WTC11 (cell line): Measurements from ENCODE around the gene TMEM63C. TPM values are rescaled to one million over a fixed set of nuclear protein-coding genes. Genes with fewer than 3 reads are reported as not detected.

Experiments used
- ATAC-seq: fragments of 200-7000 bp; cut with Tn5 transposase; 2 replicates; pipeline ENCODE4 v1.10.0; 2021; ENCODE audit warnings: mild to moderate bottlenecking, moderate library complexity
- CTCF ChIA-PET: fragments of 300-600 bp; sonication (Branson Sonifier 250); formaldehyde crosslinking; loops from one replicate; lab custom pipeline; 2021; ENCODE audit warnings: antibody characterized with exemption; lab: Charles Lee
- POLR2A ChIA-PET: fragments of 350-600 bp; sonication (Branson Sonifier 250); formaldehyde crosslinking; loops from one replicate; lab custom pipeline; 2021; ENCODE audit warnings: antibody characterized with exemption; lab: Charles Lee
- DNase-seq: peaks from one replicate; pipeline ENCODE4 v3.0.0; 2021; ENCODE audit warnings: low spot score
- H3K27ac Mint-ChIP-seq: 2 replicates; pipeline ENCODE4 v1.8.0; 2021; ENCODE audit warnings: mixed read lengths
- H3K27me3 Mint-ChIP-seq: 2 replicates; pipeline ENCODE4 v1.8.0; 2021; ENCODE audit warnings: low read depth, mild to moderate bottlenecking, moderate library complexity, mixed read lengths
- H3K36me3 Mint-ChIP-seq: 2 replicates; pipeline ENCODE4 v1.8.0; 2021; ENCODE audit warnings: mixed read lengths
- H3K4me1 Mint-ChIP-seq: 2 replicates; pipeline ENCODE4 v1.8.0; 2022; ENCODE audit warnings: mixed read lengths
- H3K4me3 Mint-ChIP-seq: 2 replicates; pipeline ENCODE4 v1.8.0; 2021; ENCODE audit warnings: mild to moderate bottlenecking, moderate library complexity, mixed read lengths
- H3K9me3 Mint-ChIP-seq: 2 replicates; pipeline ENCODE4 v1.8.0; 2021; ENCODE audit warnings: mixed read lengths
- ELF4 ChIP-seq: sonication (generic); formaldehyde crosslinking; IDR thresholded peaks from 2 replicates; pipeline ENCODE4 v1.8.1; 2022; ENCODE audit warnings: low read depth, mild to moderate bottlenecking, moderate library complexity, missing genetic modification reagents
- ERG ChIP-seq: fragments of 250-450 bp; sonication (Bioruptor Pico); IDR thresholded peaks from 2 replicates; pipeline ENCODE4 v1.8.0; 2021; ENCODE audit warnings: mild to moderate bottlenecking
- KAT7 ChIP-seq: sonication (generic); formaldehyde crosslinking; IDR thresholded peaks from 2 replicates; pipeline ENCODE4 v1.8.1; 2023; ENCODE audit warnings: missing genetic modification reagents, mild to moderate bottlenecking, borderline replicate concordance
- NR1H2 ChIP-seq: sonication (generic); formaldehyde crosslinking; IDR thresholded peaks from 2 replicates; pipeline ENCODE4 v1.9.0; 2021; ENCODE audit warnings: mild to moderate bottlenecking, moderate library complexity, missing genetic modification reagents
- OVOL2 ChIP-seq: fragments of 250-450 bp; sonication (Bioruptor Pico); IDR thresholded peaks from 2 replicates; pipeline ENCODE4 v1.9.0; 2021; ENCODE audit warnings: mild to moderate bottlenecking, borderline replicate concordance
- USF1 ChIP-seq: sonication (generic); formaldehyde crosslinking; IDR thresholded peaks from 2 replicates; pipeline ENCODE4 v1.8.0; 2022; ENCODE audit warnings: mild to moderate bottlenecking, missing genetic modification reagents
- microRNA-seq: library from miRNA; unstranded; fragments of <30 nt; microRNA quantifications from one replicate; pipeline ENCODE4 v1.2.0, GENCODE V29; 2022; ENCODE audit warnings: borderline number of aligned reads
- total RNA-seq: library from RNA; stranded (reverse); gene quantifications from 3 replicates; pipeline ENCODE4 v1.2.3, GENCODE V29; 2021

TMEM63C gene
- total RNA-seq, 1 experiment from 2014 or later, result 8.8 TPM

GRCh38 chr14:77306851-77307496 lies 125.4 kb downstream of the TMEM63C start:
- no peaks in the 10 kb centered on the region for H3K4me1 Mint-ChIP-seq
- POLR2A ChIA-PET, result interaction anchor here (0.5 kb wide), 1 partner anchor 167 kb away, joined by 3 read pairs; no protein-coding TSS in a partner anchor
- no peak overlapping the region for H3K4me3 Mint-ChIP-seq
- H3K9me3 Mint-ChIP-seq, result no peaks in the 10 kb centered on the region
- CTCF ChIA-PET, result interaction anchor here (1.0 to 2.1 kb wide), 5 partner anchors 9 to 156 kb away, joined by 3 to 29 read pairs (median 3); partner anchors contain the start of gene GSTZ1
- ATAC-seq (no peak), DNase-seq (no peak)
- no peaks in the 10 kb centered on the region for H3K27me3 Mint-ChIP-seq
- no peak overlapping the region; the same call in 1 of the 2 replicates for H3K27ac Mint-ChIP-seq
- H3K36me3 Mint-ChIP-seq, result no peaks in the 10 kb centered on the region
- no peak for TF ChIP-seq NR1H2
- TF ChIP-seq OVOL2 (CRISPR knock-in tag), result no peak
- no peak for TF ChIP-seq KAT7 (CRISPR knock-in tag)
- TF ChIP-seq ERG (CRISPR knock-in tag), result no peak
- TF ChIP-seq ELF4, result no peak
- TF ChIP-seq USF1 (CRISPR knock-in tag), result no peak

Small RNAs within 50 kb of the gene (microRNA-seq; reads per million reads assigned to microRNA genes)
- not detected for gene MIR1260A

Other genes starting within 250 kb of the TMEM63C start
- 106 to 126 TPM (median 110 TPM) in 3 replicates for gene IRF2BPL, start 153.1 kb upstream of the TMEM63C start, total RNA-seq
- 22.5 to 25.4 TPM (median 24.2 TPM) in 3 replicates for gene CIPC, start 83.5 kb upstream of the TMEM63C start, total RNA-seq
- 38.6 to 47.7 TPM (median 39.3 TPM) in 3 replicates for gene ZDHHC22, start 40.0 kb upstream of the TMEM63C start, total RNA-seq
- gene NGB, start 89.4 kb downstream of the TMEM63C start, total RNA-seq, result 0.14 to 0.46 TPM (median 0.33 TPM) in 3 replicates
- 31.3 to 38.7 TPM (median 35.2 TPM) in 3 replicates for gene POMT2, start 139.1 kb downstream of the TMEM63C start, total RNA-seq
- 35.6 to 40.2 TPM (median 38.2 TPM) in 3 replicates for gene GSTZ1, start 139.2 kb downstream of the TMEM63C start, total RNA-seq
- gene TMED8, start 195.3 kb downstream of the TMEM63C start, total RNA-seq, result 12.8 to 14.2 TPM (median 13.4 TPM) in 3 replicates
- gene SAMD15, start 195.6 kb downstream of the TMEM63C start, total RNA-seq, result 0.27 to 0.42 TPM (median 0.30 TPM) in 3 replicates
- 0.11 to 0.44 TPM (median 0.20 TPM) in 3 replicates for gene NOXRED1, start 241.7 kb downstream of the TMEM63C start, total RNA-seq